Liver (tissue), 9 donors: ENCODE results near the gene C12orf76. TPM values are rescaled to one million over a fixed set of nuclear protein-coding genes. Genes with fewer than 3 reads are reported as not detected.
"Not testable (repeated sequence)": the region's sequence is repeated elsewhere in the genome, so short reads cannot be mapped to it uniquely, and the experiment has no call there.

Source experiments
- DNase-seq: peaks from one replicate; pipeline ENCODE4 v3.0.0-alpha.2; 2017; ENCODE audit warnings: low spot score
- H3K27ac ChIP-seq, 2 donors: one replicate each; pipeline ENCODE4 v1.7.0; 2013; ENCODE audit warnings: inconsistent platforms in 2 of 2, low read length in 2 of 2, control low read depth in 1 of 2, low read depth in 1 of 2, mild to moderate bottlenecking in 1 of 2
- H3K27me3 ChIP-seq, 4 donors: one replicate each; pipeline versions ENCODE4 v1.6.1 to v1.7.0; 2013; ENCODE audit warnings: low read length in 3 of 4, inconsistent platforms in 1 of 4, mild to moderate bottlenecking in 1 of 4, moderate library complexity in 1 of 4; ENCODE audit not compliant: control insufficient read depth in 4 of 4, insufficient read depth in 4 of 4
- H3K36me3 ChIP-seq, 4 donors: one replicate each; pipeline versions ENCODE4 v1.6.1 to v1.7.0; 2013; ENCODE audit warnings: low read length in 3 of 4, mild to moderate bottlenecking in 3 of 4, low read depth in 1 of 4, moderate library complexity in 1 of 4; ENCODE audit not compliant: control insufficient read depth in 4 of 4, insufficient read depth in 3 of 4
- H3K4me1 ChIP-seq, 4 donors: one replicate each; pipeline versions ENCODE4 v1.6.1 to v1.7.0; 2013; ENCODE audit warnings: low read length in 3 of 4, mild to moderate bottlenecking in 3 of 4, moderate library complexity in 1 of 4; ENCODE audit not compliant: control insufficient read depth in 4 of 4, insufficient read depth in 4 of 4
- H3K4me3 ChIP-seq, 3 donors: one replicate each; pipeline versions ENCODE4 v1.6.1 to v1.7.0; 2013; ENCODE audit warnings: low read length in 3 of 3, control low read depth in 1 of 3, low read depth in 1 of 3, mild to moderate bottlenecking in 1 of 3
- H3K9ac ChIP-seq, 2 donors: one replicate each; pipeline ENCODE4 v1.7.0; 2013; ENCODE audit warnings: low read length in 2 of 2, mild to moderate bottlenecking in 2 of 2, moderate library complexity in 2 of 2, control low read depth in 1 of 2, low read depth in 1 of 2
- H3K9me3 ChIP-seq, 4 donors: one replicate each; pipeline versions ENCODE4 v1.6.1 to v1.7.0; 2013; ENCODE audit warnings: low read length in 3 of 4; ENCODE audit not compliant: control insufficient read depth in 4 of 4
- EGR1 ChIP-seq, 2 donors: IDR thresholded peaks; 2 replicates each; pipeline ENCODE4 v1.6.1; 2016 to 2018; ENCODE audit warnings: antibody characterized with exemption in 2 of 2, low read depth in 2 of 2
- FOXA1 ChIP-seq: IDR thresholded peaks from 2 replicates; pipeline ENCODE4 v1.6.1; 2016; ENCODE audit warnings: antibody characterized with exemption
- FOXA2 ChIP-seq: IDR thresholded peaks from 2 replicates; pipeline ENCODE4 v1.6.1; 2016; ENCODE audit warnings: antibody characterized with exemption
- GABPA ChIP-seq, 2 donors: IDR thresholded peaks in 1 of 2; conservative IDR thresholded peaks in 1 of 2; 2 replicates each; pipeline ENCODE4 v1.6.1; 2016; ENCODE audit warnings: antibody characterized with exemption in 2 of 2, mild to moderate bottlenecking in 1 of 2, moderate library complexity in 1 of 2
- HNF4A ChIP-seq, 2 donors: conservative IDR thresholded peaks; 2 replicates each; pipeline ENCODE4 v1.6.1; 2016; ENCODE audit warnings: antibody characterized with exemption in 2 of 2, mild to moderate bottlenecking in 2 of 2
- HNF4G ChIP-seq: IDR thresholded peaks from 2 replicates; pipeline ENCODE4 v1.6.1; 2016; ENCODE audit warnings: antibody characterized with exemption
- JUND ChIP-seq, 2 donors: IDR thresholded peaks; 2 replicates each; pipeline ENCODE4 v1.6.1; 2016; ENCODE audit warnings: antibody characterized with exemption in 2 of 2
- RXRA ChIP-seq, 2 donors: IDR thresholded peaks; 2 replicates each; pipeline ENCODE4 v1.6.1; 2017 to 2018; ENCODE audit warnings: antibody characterized with exemption in 2 of 2, mild to moderate bottlenecking in 1 of 2
- SP1 ChIP-seq: IDR thresholded peaks from 2 replicates; pipeline ENCODE4 v1.6.1; 2018; ENCODE audit warnings: antibody characterized with exemption, mild to moderate bottlenecking
- TAF1 ChIP-seq: conservative IDR thresholded peaks from 2 replicates; pipeline ENCODE4 v1.6.1; 2016; ENCODE audit warnings: antibody characterized with exemption, mild to moderate bottlenecking
- WGBS: extraction: QIAGEN DNeasy Blood & Tissue Kit; methylation state at CpG from one replicate; pipeline ENCODE4 v1.1.7; 2013; 5-methylcytosine and 5-hydroxymethylcytosine counted together
- polyA plus RNA-seq, 2 donors: library from polyadenylated mRNA; stranded (reverse) in 1 of 2; unstranded in 1 of 2; fragments of 200-250 nt in 1 of 2; fragments of >200 nt in 1 of 2; fragmentation: Nextera tagmentation in 1 of 2; extraction: Ambion mirVana in 1 of 2; gene quantifications; one replicate each; pipeline versions ENCODE4 v1.2.1 to v1.2.3, GENCODE V29; 2013 to 2015
- total RNA-seq, 2 donors: library from RNA; depleted of rRNA; stranded (reverse); fragments of >200 nt; gene quantifications; one replicate each; pipeline ENCODE4 v1.2.3, GENCODE V29; 2014
- TF ChIP-seq, protein P1 (sequence below): IDR thresholded peaks from 2 replicates; pipeline ENCODE4 v1.6.1; 2016; ENCODE audit warnings: antibody characterized with exemption, mild to moderate bottlenecking
- TF ChIP-seq, protein P2 (sequence below): IDR thresholded peaks from 2 replicates; pipeline ENCODE4 v1.6.1; 2016; ENCODE audit warnings: antibody characterized with exemption
- TF ChIP-seq, protein P3 (sequence below): IDR thresholded peaks from 2 replicates; pipeline ENCODE4 v1.6.1; 2016; ENCODE audit warnings: antibody characterized with exemption
- TF ChIP-seq, protein P4 (sequence below): fragments of 150-350 bp; IDR thresholded peaks from 2 replicates; pipeline ENCODE4 v1.5.1; 2017; ENCODE audit warnings: improper control_type of control experiment, low read depth, low read length; ENCODE audit not compliant: missing input control
- donor health status: healthy.
- donor health status: healthy.
- donor health status: healthy.
- donor health status: healthy.
- donor health status: healthy.

The C12orf76 gene
- total and polyA plus RNA-seq, 4 donors: 5.6 to 22.4 (median 6.1) TPM

DNA sequence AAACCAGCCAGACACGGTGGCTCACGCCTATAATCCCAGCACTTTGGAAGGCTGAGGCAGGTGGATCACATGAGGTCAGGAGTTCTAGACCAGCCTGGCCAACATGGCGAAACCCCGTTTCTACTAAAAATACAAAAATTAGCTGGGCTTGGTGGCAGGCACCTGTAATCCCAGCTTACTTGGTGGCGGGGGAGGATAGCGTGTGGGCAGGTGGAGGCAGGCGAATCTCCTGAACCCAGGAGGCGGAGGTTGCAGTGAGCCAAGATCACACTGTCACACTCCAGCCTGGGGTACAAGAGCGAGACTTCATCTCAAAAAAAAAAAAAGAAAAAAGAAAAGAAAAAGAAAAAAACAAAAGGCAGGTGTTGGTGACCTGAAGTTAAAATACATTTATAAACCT is 24.3 kb upstream of the C12orf76 start:
- H3K4me3 ChIP-seq, H3K27ac ChIP-seq, H3K27me3 ChIP-seq, H3K36me3 ChIP-seq, H3K9me3 ChIP-seq, DNase-seq, H3K4me1 ChIP-seq, H3K9ac ChIP-seq: not testable (repeated sequence)
- WGBS: 88% methylated on average over 9 of the region's 9 CpGs

DNA sequence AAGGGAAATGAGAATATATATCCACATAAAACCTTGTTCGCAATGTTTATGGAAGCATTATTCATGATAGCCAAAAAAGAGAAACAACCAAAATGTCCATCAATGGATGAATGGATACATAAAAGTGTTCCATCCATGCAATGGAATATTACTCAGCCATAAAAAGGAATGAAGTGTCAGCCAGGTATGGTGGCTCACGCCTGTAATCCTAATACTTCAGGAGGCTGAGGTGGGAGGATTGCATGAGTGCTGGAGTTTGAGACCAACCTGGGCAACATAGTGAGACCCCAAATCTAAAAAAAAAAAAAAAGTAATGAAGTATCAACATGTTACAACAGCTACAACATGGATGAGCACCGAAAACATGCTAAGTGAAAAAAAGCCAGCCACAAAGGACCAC is 23.6 kb upstream of the C12orf76 start:
- Histone ChIP-seq H3K4me1 (peaks cover 0 to 6% (median 2%) of the 10 kb centered on the region in 4 donors), H3K27me3 (no peaks in the 10 kb centered on the region), H3K9ac (no peak overlapping the region), H3K27ac (no peak overlapping the region), H3K4me3 (no peak overlapping the region), H3K9me3 (no peaks in the 10 kb centered on the region), H3K36me3 (no peaks in the 10 kb centered on the region)
- TF ChIP-seq, protein P1, sequence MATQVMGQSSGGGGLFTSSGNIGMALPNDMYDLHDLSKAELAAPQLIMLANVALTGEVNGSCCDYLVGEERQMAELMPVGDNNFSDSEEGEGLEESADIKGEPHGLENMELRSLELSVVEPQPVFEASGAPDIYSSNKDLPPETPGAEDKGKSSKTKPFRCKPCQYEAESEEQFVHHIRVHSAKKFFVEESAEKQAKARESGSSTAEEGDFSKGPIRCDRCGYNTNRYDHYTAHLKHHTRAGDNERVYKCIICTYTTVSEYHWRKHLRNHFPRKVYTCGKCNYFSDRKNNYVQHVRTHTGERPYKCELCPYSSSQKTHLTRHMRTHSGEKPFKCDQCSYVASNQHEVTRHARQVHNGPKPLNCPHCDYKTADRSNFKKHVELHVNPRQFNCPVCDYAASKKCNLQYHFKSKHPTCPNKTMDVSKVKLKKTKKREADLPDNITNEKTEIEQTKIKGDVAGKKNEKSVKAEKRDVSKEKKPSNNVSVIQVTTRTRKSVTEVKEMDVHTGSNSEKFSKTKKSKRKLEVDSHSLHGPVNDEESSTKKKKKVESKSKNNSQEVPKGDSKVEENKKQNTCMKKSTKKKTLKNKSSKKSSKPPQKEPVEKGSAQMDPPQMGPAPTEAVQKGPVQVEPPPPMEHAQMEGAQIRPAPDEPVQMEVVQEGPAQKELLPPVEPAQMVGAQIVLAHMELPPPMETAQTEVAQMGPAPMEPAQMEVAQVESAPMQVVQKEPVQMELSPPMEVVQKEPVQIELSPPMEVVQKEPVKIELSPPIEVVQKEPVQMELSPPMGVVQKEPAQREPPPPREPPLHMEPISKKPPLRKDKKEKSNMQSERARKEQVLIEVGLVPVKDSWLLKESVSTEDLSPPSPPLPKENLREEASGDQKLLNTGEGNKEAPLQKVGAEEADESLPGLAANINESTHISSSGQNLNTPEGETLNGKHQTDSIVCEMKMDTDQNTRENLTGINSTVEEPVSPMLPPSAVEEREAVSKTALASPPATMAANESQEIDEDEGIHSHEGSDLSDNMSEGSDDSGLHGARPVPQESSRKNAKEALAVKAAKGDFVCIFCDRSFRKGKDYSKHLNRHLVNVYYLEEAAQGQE: no peak
- TF ChIP-seq, protein P2, sequence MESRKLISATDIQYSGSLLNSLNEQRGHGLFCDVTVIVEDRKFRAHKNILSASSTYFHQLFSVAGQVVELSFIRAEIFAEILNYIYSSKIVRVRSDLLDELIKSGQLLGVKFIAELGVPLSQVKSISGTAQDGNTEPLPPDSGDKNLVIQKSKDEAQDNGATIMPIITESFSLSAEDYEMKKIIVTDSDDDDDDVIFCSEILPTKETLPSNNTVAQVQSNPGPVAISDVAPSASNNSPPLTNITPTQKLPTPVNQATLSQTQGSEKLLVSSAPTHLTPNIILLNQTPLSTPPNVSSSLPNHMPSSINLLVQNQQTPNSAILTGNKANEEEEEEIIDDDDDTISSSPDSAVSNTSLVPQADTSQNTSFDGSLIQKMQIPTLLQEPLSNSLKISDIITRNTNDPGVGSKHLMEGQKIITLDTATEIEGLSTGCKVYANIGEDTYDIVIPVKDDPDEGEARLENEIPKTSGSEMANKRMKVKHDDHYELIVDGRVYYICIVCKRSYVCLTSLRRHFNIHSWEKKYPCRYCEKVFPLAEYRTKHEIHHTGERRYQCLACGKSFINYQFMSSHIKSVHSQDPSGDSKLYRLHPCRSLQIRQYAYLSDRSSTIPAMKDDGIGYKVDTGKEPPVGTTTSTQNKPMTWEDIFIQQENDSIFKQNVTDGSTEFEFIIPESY: no peak
- TF ChIP-seq FOXA1 (no peak), JUND (IDR thresholded peaks at IDR 0.05) (no peak), TAF1 (no peak), SP1 (no peak), HNF4G (no peak), FOXA2 (no peak), RXRA (IDR thresholded peaks at IDR 0.05) (no peak), HNF4A (conservative IDR thresholded peaks at IDR 0.05) (no peak), EGR1 (IDR thresholded peaks at IDR 0.05; ENCODE audit: low read depth in 2 of 2) (no peak), GABPA (IDR thresholded peaks at IDR 0.05 in 1 of 2, conservative IDR thresholded peaks at IDR 0.05 in 1 of 2) (no peak)
- TF ChIP-seq, protein P3, sequence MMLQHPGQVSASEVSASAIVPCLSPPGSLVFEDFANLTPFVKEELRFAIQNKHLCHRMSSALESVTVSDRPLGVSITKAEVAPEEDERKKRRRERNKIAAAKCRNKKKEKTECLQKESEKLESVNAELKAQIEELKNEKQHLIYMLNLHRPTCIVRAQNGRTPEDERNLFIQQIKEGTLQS: no peak
- TF ChIP-seq, protein P4, sequence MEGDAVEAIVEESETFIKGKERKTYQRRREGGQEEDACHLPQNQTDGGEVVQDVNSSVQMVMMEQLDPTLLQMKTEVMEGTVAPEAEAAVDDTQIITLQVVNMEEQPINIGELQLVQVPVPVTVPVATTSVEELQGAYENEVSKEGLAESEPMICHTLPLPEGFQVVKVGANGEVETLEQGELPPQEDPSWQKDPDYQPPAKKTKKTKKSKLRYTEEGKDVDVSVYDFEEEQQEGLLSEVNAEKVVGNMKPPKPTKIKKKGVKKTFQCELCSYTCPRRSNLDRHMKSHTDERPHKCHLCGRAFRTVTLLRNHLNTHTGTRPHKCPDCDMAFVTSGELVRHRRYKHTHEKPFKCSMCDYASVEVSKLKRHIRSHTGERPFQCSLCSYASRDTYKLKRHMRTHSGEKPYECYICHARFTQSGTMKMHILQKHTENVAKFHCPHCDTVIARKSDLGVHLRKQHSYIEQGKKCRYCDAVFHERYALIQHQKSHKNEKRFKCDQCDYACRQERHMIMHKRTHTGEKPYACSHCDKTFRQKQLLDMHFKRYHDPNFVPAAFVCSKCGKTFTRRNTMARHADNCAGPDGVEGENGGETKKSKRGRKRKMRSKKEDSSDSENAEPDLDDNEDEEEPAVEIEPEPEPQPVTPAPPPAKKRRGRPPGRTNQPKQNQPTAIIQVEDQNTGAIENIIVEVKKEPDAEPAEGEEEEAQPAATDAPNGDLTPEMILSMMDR: no peak
- 98% methylated on average over 3 of the region's 3 CpGs for WGBS
- DNase-seq: no peak
